ENCODE results near the gene TMBIM4.

TMBIM4 gene

GRCh38 chr12:66168410-66168809 is 1.4 kb downstream of the TMBIM4 start:
- no peaks in the 10 kb centered on the region for H3K9me3 ChIP-seq (ENCODE audit: control insufficient read depth, insufficient read depth, low read depth, low read length)
- CTCF ChIA-PET = interaction anchor here (0.6 to 2.0 kb wide), 8 partner anchors 8 to 225 kb away, joined by 3 to 6 read pairs (median 3); no protein-coding TSS in a partner anchor
- no peaks in the 10 kb centered on the region for H3K4me1 ChIP-seq (ENCODE audit: control insufficient read depth, insufficient read depth, low read length)
- POLR2A ChIA-PET = interaction anchor here (0.6 to 2.7 kb wide), 3 partner anchors 26 to 37 kb away, joined by 3 to 36 read pairs (median 5); partner anchors contain the start of gene LLPH
- TF ChIP-seq ZNF768 (tag by site-specific recombination; IDR thresholded peaks at IDR 0.05) = 0 out of 2 replicates have a peak, but pooled peaks have one; percentile 0
- 0 out of 2 replicates have a peak, but pooled peaks have one; percentile 18 for TF ChIP-seq PRDM1 (tag by site-specific recombination; IDR thresholded peaks at IDR 0.05)
- TF ChIP-seq MZF1 (tag by site-specific recombination; IDR thresholded peaks at IDR 0.05; ENCODE audit: borderline replicate concordance) = no peak
- no peak overlapping the region; the same call in 1 of the 2 replicates for H3K4me3 ChIP-seq (ENCODE audit: low read depth, low read length)
- H3K36me3 ChIP-seq (ENCODE audit: control insufficient read depth in 2 of 2, insufficient read depth in 1 of 2, low read length in 2 of 2) = peaks cover 0 to 3% of the 10 kb centered on the region in 2 experiments; a peak in 1 of 3 replicates
- H3K27ac ChIP-seq (ENCODE audit: extremely low read depth, low read depth, low read length) = no peak overlapping the region; the same call in 1 of the 2 replicates

- H3K9me3 ChIP-seq (ENCODE audit: control insufficient read depth, insufficient read depth, low read depth, low read length) = no peaks in the 10 kb centered on the region
- CTCF ChIA-PET = interaction anchor here (1.1 to 1.2 kb wide), 2 partner anchors 21 to 90 kb away, joined by 3 read pairs; no protein-coding TSS in a partner anchor
- H3K36me3 ChIP-seq (ENCODE audit: control insufficient read depth in 2 of 2, insufficient read depth in 1 of 2, low read length in 2 of 2) = peaks cover 0 to 3% of the 10 kb centered on the region in 2 experiments; a peak in 1 of 3 replicates
- H3K4me1 ChIP-seq (ENCODE audit: control insufficient read depth, insufficient read depth, low read length) = 0 out of 2 replicates have a peak, but pooled peaks cover 2% of the 10 kb centered on the region
- H3K4me3 ChIP-seq (ENCODE audit: low read depth, low read length) = no peak overlapping the region
- POLR2A ChIA-PET = no interaction called here
- H3K27ac ChIP-seq (ENCODE audit: extremely low read depth, low read depth, low read length) = no peak overlapping the region
- TF ChIP-seq ZNF830 (tag by site-specific recombination; IDR thresholded peaks at IDR 0.05; ENCODE audit: low read depth) (no peak), IKZF3 (tag by site-specific recombination; IDR thresholded peaks at IDR 0.05) (no peak), WT1 (tag by site-specific recombination; IDR thresholded peaks at IDR 0.05) (no peak), ZNF132 (tag by site-specific recombination; IDR thresholded peaks at IDR 0.05; ENCODE audit: borderline replicate concordance) (no peak), ZNF157 (tag by site-specific recombination; IDR thresholded peaks at IDR 0.05) (no peak), ZNF501 (tag by site-specific recombination; IDR thresholded peaks at IDR 0.05) (no peak), ZNF548 (tag by site-specific recombination; IDR thresholded peaks at IDR 0.05) (no peak), YY1 (tag by site-specific recombination; IDR thresholded peaks at IDR 0.05) (no peak), ZNF280D (tag by site-specific recombination; IDR thresholded peaks at IDR 0.05) (no peak), BCL11A (tag by site-specific recombination; IDR thresholded peaks at IDR 0.05; ENCODE audit: low read depth) (no peak), SETDB1 (IDR thresholded peaks at IDR 0.05; ENCODE audit: insufficient read length, low read length) (no peak), ZNF416 (tag by site-specific recombination; IDR thresholded peaks at IDR 0.05) (no peak), ZNF785 (tag by site-specific recombination; IDR thresholded peaks at IDR 0.05) (no peak), ZNF280C (tag by site-specific recombination; IDR thresholded peaks at IDR 0.05) (no peak), ZFP3 (tag by site-specific recombination; IDR thresholded peaks at IDR 0.05; ENCODE audit: low read depth) (no peak), ZNF624 (tag by site-specific recombination; IDR thresholded peaks at IDR 0.05) (no peak), PRDM10 (tag by site-specific recombination; IDR thresholded peaks at IDR 0.05) (no peak)
- TF ChIP-seq, protein P1, sequence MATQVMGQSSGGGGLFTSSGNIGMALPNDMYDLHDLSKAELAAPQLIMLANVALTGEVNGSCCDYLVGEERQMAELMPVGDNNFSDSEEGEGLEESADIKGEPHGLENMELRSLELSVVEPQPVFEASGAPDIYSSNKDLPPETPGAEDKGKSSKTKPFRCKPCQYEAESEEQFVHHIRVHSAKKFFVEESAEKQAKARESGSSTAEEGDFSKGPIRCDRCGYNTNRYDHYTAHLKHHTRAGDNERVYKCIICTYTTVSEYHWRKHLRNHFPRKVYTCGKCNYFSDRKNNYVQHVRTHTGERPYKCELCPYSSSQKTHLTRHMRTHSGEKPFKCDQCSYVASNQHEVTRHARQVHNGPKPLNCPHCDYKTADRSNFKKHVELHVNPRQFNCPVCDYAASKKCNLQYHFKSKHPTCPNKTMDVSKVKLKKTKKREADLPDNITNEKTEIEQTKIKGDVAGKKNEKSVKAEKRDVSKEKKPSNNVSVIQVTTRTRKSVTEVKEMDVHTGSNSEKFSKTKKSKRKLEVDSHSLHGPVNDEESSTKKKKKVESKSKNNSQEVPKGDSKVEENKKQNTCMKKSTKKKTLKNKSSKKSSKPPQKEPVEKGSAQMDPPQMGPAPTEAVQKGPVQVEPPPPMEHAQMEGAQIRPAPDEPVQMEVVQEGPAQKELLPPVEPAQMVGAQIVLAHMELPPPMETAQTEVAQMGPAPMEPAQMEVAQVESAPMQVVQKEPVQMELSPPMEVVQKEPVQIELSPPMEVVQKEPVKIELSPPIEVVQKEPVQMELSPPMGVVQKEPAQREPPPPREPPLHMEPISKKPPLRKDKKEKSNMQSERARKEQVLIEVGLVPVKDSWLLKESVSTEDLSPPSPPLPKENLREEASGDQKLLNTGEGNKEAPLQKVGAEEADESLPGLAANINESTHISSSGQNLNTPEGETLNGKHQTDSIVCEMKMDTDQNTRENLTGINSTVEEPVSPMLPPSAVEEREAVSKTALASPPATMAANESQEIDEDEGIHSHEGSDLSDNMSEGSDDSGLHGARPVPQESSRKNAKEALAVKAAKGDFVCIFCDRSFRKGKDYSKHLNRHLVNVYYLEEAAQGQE (tag by site-specific recombination; IDR thresholded peaks at IDR 0.05) = no peak
Observed at GRCh38 chr12:66166561-66166960, 3.2 kb downstream of the TMBIM4 start.
